Measurements from ENCODE around the gene ZNF771.

Gene ZNF771

GRCh38 chr16:30407102-30407803 is at the start of gene ZNF771:
TSS of gene ZNF771 (plus strand) at chr16:30407606. CDS start at chr16:30408054, 448 bp downstream.
- Histone ChIP-seq H2AFZ (ENCODE audit: low read depth, low read length) (peak within 1 kb of the TSS; percentile 50), H3K4me1 (ENCODE audit: insufficient read depth, low read length) (peaks cover 7% of the 10 kb centered on the region), H3K4me3 (ENCODE audit: low read length) (peak within 1 kb of the TSS; percentile 68), H3K36me3 (ENCODE audit: insufficient read depth, low read length) (peaks cover 10% of the 10 kb centered on the region), H3K27me3 (ENCODE audit: insufficient read depth, low read length) (no peaks in the 10 kb centered on the region), H3K9me3 (ENCODE audit: low read length) (no peaks in the 10 kb centered on the region)

- Histone ChIP-seq H3K9me3 (ENCODE audit: low read length) (no peaks in the 10 kb centered on the region), H3K4me1 (ENCODE audit: insufficient read depth, low read length) (peaks cover 19% of the 10 kb centered on the region), H3K4me3 (ENCODE audit: low read length) (no peak overlapping the region), H2AFZ (ENCODE audit: low read depth, low read length) (no peak overlapping the region), H3K27me3 (ENCODE audit: insufficient read depth, low read length) (no peaks in the 10 kb centered on the region), H3K36me3 (ENCODE audit: insufficient read depth, low read length) (peaks cover 41% of the 10 kb centered on the region)
Measured at GRCh38 chr16:30357715-30358576, 49.5 kb upstream of the ZNF771 start.

- Histone ChIP-seq H3K9me3 (ENCODE audit: low read length) (no peaks in the 10 kb centered on the region), H3K4me1 (ENCODE audit: insufficient read depth, low read length) (peaks cover 19% of the 10 kb centered on the region), H3K36me3 (ENCODE audit: insufficient read depth, low read length) (peaks cover 35% of the 10 kb centered on the region), H2AFZ (ENCODE audit: low read depth, low read length) (no peak overlapping the region), H3K27me3 (ENCODE audit: insufficient read depth, low read length) (no peaks in the 10 kb centered on the region), H3K4me3 (ENCODE audit: low read length) (no peak overlapping the region)
Measured at GRCh38 chr16:30358577-30358936, 48.8 kb upstream of the ZNF771 start.

GRCh38 chr16:30358990-30359870 is 48.2 kb upstream of the ZNF771 start:
- Histone ChIP-seq H3K27me3 (ENCODE audit: insufficient read depth, low read length) (no peaks in the 10 kb centered on the region), H3K9me3 (ENCODE audit: low read length) (no peaks in the 10 kb centered on the region), H3K4me3 (ENCODE audit: low read length) (no peak overlapping the region), H3K4me1 (ENCODE audit: insufficient read depth, low read length) (peaks cover 14% of the 10 kb centered on the region), H2AFZ (ENCODE audit: low read depth, low read length) (no peak overlapping the region), H3K36me3 (ENCODE audit: insufficient read depth, low read length) (peaks cover 30% of the 10 kb centered on the region)

- Histone ChIP-seq H3K36me3 (ENCODE audit: insufficient read depth, low read length) (peaks cover 30% of the 10 kb centered on the region), H3K27me3 (ENCODE audit: insufficient read depth, low read length) (no peaks in the 10 kb centered on the region), H2AFZ (ENCODE audit: low read depth, low read length) (no peak overlapping the region)
Measured at GRCh38 chr16:30359871-30360170, 47.6 kb upstream of the ZNF771 start.

GRCh38 chr16:30361180-30361579 is 46.2 kb upstream of the ZNF771 start:
- H2AFZ ChIP-seq (ENCODE audit: low read depth, low read length) = no peak overlapping the region
- peaks cover 36% of the 10 kb centered on the region for H3K36me3 ChIP-seq (ENCODE audit: insufficient read depth, low read length)
- peaks cover 5% of the 10 kb centered on the region for H3K4me1 ChIP-seq (ENCODE audit: insufficient read depth, low read length)
- H3K9me3 ChIP-seq (ENCODE audit: low read length) = no peaks in the 10 kb centered on the region
- H3K27me3 ChIP-seq (ENCODE audit: insufficient read depth, low read length) = no peaks in the 10 kb centered on the region
- H3K4me3 ChIP-seq (ENCODE audit: low read length) = no peak overlapping the region

More at GRCh38 chr16:30359871-30360170, 47.6 kb upstream of the ZNF771 start:
- Histone ChIP-seq H3K4me3 (ENCODE audit: low read length) (no peak overlapping the region), H3K9me3 (ENCODE audit: low read length) (no peaks in the 10 kb centered on the region), H3K4me1 (ENCODE audit: insufficient read depth, low read length) (peaks cover 10% of the 10 kb centered on the region)

- Histone ChIP-seq H3K4me1 (ENCODE audit: insufficient read depth, low read length) (peaks cover 23% of the 10 kb centered on the region), H2AFZ (ENCODE audit: low read depth, low read length) (no peak overlapping the region), H3K9me3 (ENCODE audit: low read length) (no peaks in the 10 kb centered on the region), H3K4me3 (ENCODE audit: low read length) (no peak overlapping the region), H3K27me3 (ENCODE audit: insufficient read depth, low read length) (no peaks in the 10 kb centered on the region), H3K36me3 (ENCODE audit: insufficient read depth, low read length) (peaks cover 14% of the 10 kb centered on the region)
Measured at GRCh38 chr16:30365200-30365599, 42.2 kb upstream of the ZNF771 start.

GRCh38 chr16:30366511-30366910 is 40.9 kb upstream of the ZNF771 start:
- no peak overlapping the region for H3K4me3 ChIP-seq (ENCODE audit: low read length)

GRCh38 chr16:30367349-30368009 is 39.9 kb upstream of the ZNF771 start:
- no peaks in the 10 kb centered on the region for H3K27me3 ChIP-seq (ENCODE audit: insufficient read depth, low read length)
- H3K36me3 ChIP-seq (ENCODE audit: insufficient read depth, low read length) = peaks cover 10% of the 10 kb centered on the region
- H3K4me3 ChIP-seq (ENCODE audit: low read length) = peak overlapping the region; percentile 56
- no peak overlapping the region for H2AFZ ChIP-seq (ENCODE audit: low read depth, low read length)
- peaks cover 30% of the 10 kb centered on the region for H3K4me1 ChIP-seq (ENCODE audit: insufficient read depth, low read length)
- no peaks in the 10 kb centered on the region for H3K9me3 ChIP-seq (ENCODE audit: low read length)

More at GRCh38 chr16:30366511-30366910, 40.9 kb upstream of the ZNF771 start:
- H3K27me3 ChIP-seq (ENCODE audit: insufficient read depth, low read length) = no peaks in the 10 kb centered on the region
- no peaks in the 10 kb centered on the region for H3K9me3 ChIP-seq (ENCODE audit: low read length)
- peaks cover 26% of the 10 kb centered on the region for H3K4me1 ChIP-seq (ENCODE audit: insufficient read depth, low read length)
- no peak overlapping the region for H2AFZ ChIP-seq (ENCODE audit: low read depth, low read length)
- peaks cover 14% of the 10 kb centered on the region for H3K36me3 ChIP-seq (ENCODE audit: insufficient read depth, low read length)

GRCh38 chr16:30368122-30368791 is 39.1 kb upstream of the ZNF771 start:
- Histone ChIP-seq H3K36me3 (ENCODE audit: insufficient read depth, low read length) (peaks cover 9% of the 10 kb centered on the region), H3K4me3 (ENCODE audit: low read length) (peak overlapping the region; percentile 56), H3K4me1 (ENCODE audit: insufficient read depth, low read length) (peaks cover 30% of the 10 kb centered on the region)

GRCh38 chr16:30368792-30369090 is 38.7 kb upstream of the ZNF771 start:
- H3K4me3 ChIP-seq (ENCODE audit: low read length) = peak overlapping the region; percentile 56
- H3K27me3 ChIP-seq (ENCODE audit: insufficient read depth, low read length) = no peaks in the 10 kb centered on the region
- no peaks in the 10 kb centered on the region for H3K9me3 ChIP-seq (ENCODE audit: low read length)
- peaks cover 30% of the 10 kb centered on the region for H3K4me1 ChIP-seq (ENCODE audit: insufficient read depth, low read length)
- H3K36me3 ChIP-seq (ENCODE audit: insufficient read depth, low read length) = peaks cover 9% of the 10 kb centered on the region
- H2AFZ ChIP-seq (ENCODE audit: low read depth, low read length) = no peak overlapping the region

More at GRCh38 chr16:30368122-30368791, 39.1 kb upstream of the ZNF771 start:
- Histone ChIP-seq H2AFZ (ENCODE audit: low read depth, low read length) (no peak overlapping the region), H3K9me3 (ENCODE audit: low read length) (no peaks in the 10 kb centered on the region), H3K27me3 (ENCODE audit: insufficient read depth, low read length) (no peaks in the 10 kb centered on the region)
